T-helper 17 cell (primary cell): ENCODE data around the gene ATP9A. TPM values are rescaled to one million over a fixed set of nuclear protein-coding genes. Genes with fewer than 3 reads are reported as not detected.
"Not testable (repeated sequence)": the region's sequence is repeated elsewhere in the genome, so short reads cannot be mapped to it uniquely, and the experiment has no call there.

Experiments
- ATAC-seq: fragments of 150-1000 bp; cut with Tn5 transposase; 2 replicates; pipeline ENCODE4 v1.10.0; 2021; ENCODE audit warnings: mild to moderate bottlenecking, moderate library complexity
- DNase-seq, 3 donors: peaks; one replicate each; pipeline versions ENCODE4 v3.0.0 to v3.0.0-alpha.2; 2020 to 2021
- H3K9me3 ChIP-seq: one replicate; pipeline ENCODE4 v1.7.0; 2013; ENCODE audit warnings: low read length, mild to moderate bottlenecking; ENCODE audit not compliant: control insufficient read depth, poor library complexity, severe bottlenecking
- H3K27ac Mint-ChIP-seq: one replicate; pipeline ENCODE4 v1.8.0; 2022; ENCODE audit warnings: mild to moderate bottlenecking, moderate library complexity, mixed read lengths
- H3K27me3 Mint-ChIP-seq: one replicate; pipeline ENCODE4 v1.8.0; 2022; ENCODE audit warnings: mixed read lengths
- H3K36me3 Mint-ChIP-seq: one replicate; pipeline ENCODE4 v1.8.0; 2022; ENCODE audit warnings: low read depth, mixed read lengths
- H3K4me1 Mint-ChIP-seq: one replicate; pipeline ENCODE4 v1.8.0; 2022; ENCODE audit warnings: mild to moderate bottlenecking, mixed read lengths
- H3K4me3 Mint-ChIP-seq: one replicate; pipeline ENCODE4 v1.8.0; 2022; ENCODE audit warnings: mild to moderate bottlenecking, moderate library complexity, mixed read lengths
- total RNA-seq, 4 donors: library from RNA in 2 of 4; stranded (reverse) in 2 of 4; gene quantifications; one replicate each; pipeline ENCODE4 v1.2.3 and lab custom pipeline; 2022 to 2026

The ATP9A gene
- total RNA-seq, 2 donors from 2014 or later, result 0.15 to 4.2 TPM

DNA sequence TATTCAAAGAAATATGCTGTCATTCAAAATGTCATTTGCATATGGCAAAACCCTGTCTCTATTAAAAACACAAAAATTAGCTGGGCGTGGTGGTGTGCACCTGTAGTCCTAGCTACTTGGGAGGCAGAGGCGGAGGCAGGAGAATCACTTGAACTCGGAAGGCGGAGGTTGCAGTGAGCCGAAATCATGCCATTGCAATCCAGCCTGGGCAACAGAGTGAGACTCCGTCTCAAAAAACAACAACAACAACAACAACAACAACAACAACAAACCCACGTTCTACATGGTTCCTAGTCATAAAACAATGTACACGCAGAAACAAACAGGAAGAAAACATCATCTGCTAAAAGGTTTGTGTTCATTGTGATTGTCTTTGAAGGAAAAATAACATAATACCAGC is 15.0 kb downstream of the ATP9A start:
- H3K9me3 ChIP-seq, DNase-seq, H3K27ac Mint-ChIP-seq, H3K27me3 Mint-ChIP-seq, H3K36me3 Mint-ChIP-seq, H3K4me1 Mint-ChIP-seq, ATAC-seq, H3K4me3 Mint-ChIP-seq: not testable (repeated sequence)

DNA sequence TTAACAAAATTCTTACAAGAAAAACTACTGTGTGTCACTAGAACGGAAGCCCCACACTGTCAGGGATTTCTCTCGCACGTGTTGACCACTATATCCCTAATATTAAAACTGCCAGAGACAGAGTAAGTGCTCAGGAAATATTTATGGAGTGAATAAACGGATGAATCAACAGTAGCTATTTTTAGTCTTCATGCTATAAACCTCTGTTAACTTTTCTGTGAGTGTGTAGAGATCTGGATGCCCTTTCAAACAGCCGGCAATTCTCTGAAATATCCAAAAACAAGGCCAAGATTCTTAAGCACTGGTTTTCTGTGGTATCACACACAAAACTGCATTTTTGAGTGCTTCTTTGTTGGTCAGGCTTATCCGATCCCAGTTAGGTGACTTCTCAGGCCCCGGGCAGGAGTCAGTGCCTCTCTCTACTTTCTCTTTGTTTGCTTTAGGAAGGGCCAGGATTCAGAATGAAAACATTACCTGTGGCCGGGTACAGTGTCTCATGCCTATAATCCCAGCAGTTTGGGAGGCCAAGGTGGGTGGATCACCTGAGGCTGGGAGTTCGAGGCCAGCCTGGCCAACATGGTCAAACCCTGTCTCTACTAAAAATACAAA is 15.7 kb downstream of the ATP9A start:
- no peaks in the 10 kb centered on the region for H3K9me3 ChIP-seq
- Mint-ChIP-seq H3K27ac (no peak overlapping the region), H3K4me3 (no peak overlapping the region), H3K36me3 (no peaks in the 10 kb centered on the region), H3K27me3 (peaks cover 2% of the 10 kb centered on the region), H3K4me1 (no peaks in the 10 kb centered on the region)
- ATAC-seq (no peak), DNase-seq (no peak)

GRCh38 chr20:51750770-51751388 is 17.3 kb downstream of the ATP9A start:
- DNase-seq, result no peak
- H3K4me1 Mint-ChIP-seq, result no peaks in the 10 kb centered on the region
- no peaks in the 10 kb centered on the region for H3K9me3 ChIP-seq
- peaks cover under 1% of the 10 kb centered on the region for H3K27me3 Mint-ChIP-seq
- H3K27ac Mint-ChIP-seq, result no peak overlapping the region
- H3K36me3 Mint-ChIP-seq, result no peaks in the 10 kb centered on the region
- H3K4me3 Mint-ChIP-seq, result no peak overlapping the region
- ATAC-seq, result no peak

DNA sequence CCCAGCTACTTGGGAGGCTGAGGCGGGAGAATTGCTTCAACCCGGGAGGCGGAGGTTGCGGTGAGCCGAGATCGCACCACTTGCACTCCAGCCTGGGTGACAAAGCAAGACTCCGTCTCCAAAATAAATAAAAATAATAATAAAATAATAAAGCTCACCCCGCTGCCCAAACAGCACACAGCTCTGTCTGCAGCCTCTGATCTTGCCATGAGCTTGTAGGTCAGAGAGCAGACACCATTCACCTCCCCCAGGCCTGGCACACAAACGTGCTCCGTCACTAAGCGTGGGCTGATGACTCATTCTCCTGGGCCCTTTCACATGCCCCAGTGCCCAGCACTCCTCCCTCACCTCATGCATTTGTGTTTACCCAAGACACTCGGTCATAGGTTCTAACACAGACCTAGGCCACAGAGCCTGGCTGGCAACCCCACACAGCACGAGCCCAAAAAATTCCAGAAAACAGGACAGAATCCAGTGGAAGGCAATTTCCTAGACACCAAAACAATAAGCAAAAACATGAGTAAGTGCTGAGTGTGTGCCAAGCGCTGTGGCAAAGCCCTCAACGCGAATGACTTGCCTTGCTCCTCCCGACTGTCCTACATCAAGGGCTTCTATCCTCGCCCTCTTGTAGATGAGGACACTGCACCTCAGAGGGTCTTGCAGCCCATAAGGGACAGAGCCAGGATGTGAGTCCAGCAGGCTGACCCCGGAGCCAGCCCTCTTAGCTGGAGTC is 18.0 kb downstream of the ATP9A start:
- H3K4me1 Mint-ChIP-seq, result no peaks in the 10 kb centered on the region
- peaks cover 6% of the 10 kb centered on the region for H3K27me3 Mint-ChIP-seq
- no peaks in the 10 kb centered on the region for H3K9me3 ChIP-seq
- ATAC-seq, result no peak
- no peaks in the 10 kb centered on the region for H3K36me3 Mint-ChIP-seq
- no peak for DNase-seq
- H3K4me3 Mint-ChIP-seq, result no peak overlapping the region
- no peak overlapping the region for H3K27ac Mint-ChIP-seq

- Mint-ChIP-seq H3K36me3 (no peaks in the 10 kb centered on the region), H3K27me3 (peaks cover 6% of the 10 kb centered on the region), H3K4me1 (no peaks in the 10 kb centered on the region), H3K4me3 (no peak overlapping the region), H3K27ac (no peak overlapping the region)
- H3K9me3 ChIP-seq, result no peaks in the 10 kb centered on the region
- ATAC-seq (no peak), DNase-seq (no peak)
These were observed 18.5 kb downstream of the ATP9A start for GRCh38 chr20:51749674-51750036.

DNA sequence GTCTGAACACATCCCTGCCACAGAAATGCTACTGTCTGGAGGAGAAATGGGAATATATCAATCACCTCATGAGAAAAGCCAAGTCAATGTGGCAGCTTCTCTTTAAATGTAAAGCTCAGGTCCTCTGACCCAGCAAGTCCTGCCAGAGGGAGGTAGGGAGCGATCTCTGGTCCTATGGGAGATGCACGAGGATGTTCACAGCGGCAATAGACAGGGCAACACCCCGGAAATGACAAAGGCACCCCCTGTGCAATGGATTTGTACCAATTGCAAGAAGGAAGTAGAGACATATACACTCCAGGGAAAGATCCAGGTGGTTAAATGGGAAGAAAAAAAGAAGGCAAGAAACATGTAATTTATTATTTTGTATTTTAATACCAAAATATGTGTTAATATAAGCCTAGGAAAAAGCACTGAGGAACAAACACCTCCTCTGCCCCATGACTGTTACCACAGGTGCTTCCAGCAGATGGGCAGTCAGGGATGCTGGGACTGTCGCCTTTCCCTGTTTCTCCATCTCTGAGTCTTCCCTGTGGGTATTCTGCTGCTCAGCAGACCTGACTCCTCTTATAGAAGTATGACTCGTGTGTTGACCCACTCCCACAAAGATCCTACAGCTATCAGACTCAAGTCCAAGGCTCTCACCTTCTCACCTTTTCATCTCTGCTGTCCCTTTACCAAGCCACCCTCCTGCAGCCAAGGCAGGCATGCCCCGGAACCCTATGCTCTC is 20.8 kb downstream of the ATP9A start:
- Mint-ChIP-seq H3K27me3 (peaks cover 6% of the 10 kb centered on the region), H3K27ac (no peak overlapping the region), H3K36me3 (no peaks in the 10 kb centered on the region), H3K4me1 (no peaks in the 10 kb centered on the region), H3K4me3 (no peak overlapping the region)
- DNase-seq (no peak), ATAC-seq (no peak)
- H3K9me3 ChIP-seq, result no peaks in the 10 kb centered on the region

- Mint-ChIP-seq H3K27ac (no peak overlapping the region), H3K36me3 (no peaks in the 10 kb centered on the region), H3K4me1 (no peaks in the 10 kb centered on the region), H3K27me3 (peaks cover 6% of the 10 kb centered on the region), H3K4me3 (no peak overlapping the region)
- ATAC-seq (no peak), DNase-seq (no peak)
- no peaks in the 10 kb centered on the region for H3K9me3 ChIP-seq
These were observed 22.4 kb downstream of the ATP9A start for GRCh38 chr20:51745804-51746203.

DNA sequence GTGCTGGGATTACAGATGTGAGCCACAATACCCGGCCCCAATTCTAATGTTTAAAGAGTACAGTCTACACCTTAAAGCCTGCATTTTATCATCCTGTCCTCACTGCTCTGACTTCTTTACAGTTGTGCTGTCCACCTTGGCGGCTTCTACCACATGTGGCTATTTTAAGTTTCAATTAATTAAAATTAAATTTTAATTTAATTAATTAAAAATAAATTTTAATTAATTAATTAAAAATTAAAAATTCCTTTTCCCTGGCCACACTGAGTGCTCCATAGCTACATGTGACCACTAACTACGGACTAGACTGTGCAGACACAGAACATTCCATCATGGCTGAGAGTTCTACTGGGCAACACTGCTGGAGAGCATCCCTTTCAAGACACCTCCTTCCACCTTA is 27.4 kb downstream of the ATP9A start:
- Mint-ChIP-seq H3K4me3 (no peak overlapping the region), H3K27ac (no peak overlapping the region), H3K27me3 (peaks cover 19% of the 10 kb centered on the region), H3K36me3 (no peaks in the 10 kb centered on the region), H3K4me1 (no peaks in the 10 kb centered on the region)
- no peaks in the 10 kb centered on the region for H3K9me3 ChIP-seq
- ATAC-seq, result no peak
- DNase-seq, result no peak

GRCh38 chr20:51740308-51740707 is 27.9 kb downstream of the ATP9A start:
- not testable (repeated sequence) for H3K9me3 ChIP-seq

DNA sequence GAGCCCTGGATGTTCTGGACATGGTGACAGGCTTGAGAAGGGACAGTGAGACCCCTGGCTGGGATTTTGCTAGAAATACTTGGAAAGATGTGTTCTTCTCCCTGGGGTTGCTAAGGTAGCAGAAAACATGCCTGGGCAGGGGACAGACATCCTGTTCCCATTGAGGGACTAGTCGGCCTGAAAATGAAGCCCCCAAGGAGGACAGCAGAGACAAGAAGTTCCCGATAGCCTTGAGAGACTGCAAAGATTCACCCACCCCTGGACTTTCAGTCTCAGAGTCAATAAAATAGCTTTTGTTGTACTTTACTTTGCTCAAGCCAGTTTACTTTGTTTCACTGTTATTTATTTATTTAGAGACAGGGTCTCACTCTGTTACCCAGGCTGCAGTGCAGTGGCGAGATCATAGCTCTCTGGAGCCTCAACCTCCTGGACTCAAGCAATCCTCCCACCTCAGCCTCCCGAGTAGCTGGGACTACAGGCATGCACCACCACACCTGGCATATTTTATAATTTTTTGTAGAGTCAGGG is 28.4 kb downstream of the ATP9A start:
- Mint-ChIP-seq H3K36me3 (no peaks in the 10 kb centered on the region), H3K27ac (no peak overlapping the region), H3K4me3 (no peak overlapping the region), H3K27me3 (peaks cover 18% of the 10 kb centered on the region), H3K4me1 (no peaks in the 10 kb centered on the region)
- DNase-seq, result no peak
- ATAC-seq, result no peak
- H3K9me3 ChIP-seq, result no peaks in the 10 kb centered on the region

More at GRCh38 chr20:51740308-51740707, 27.9 kb downstream of the ATP9A start:
- H3K4me1 Mint-ChIP-seq, H3K4me3 Mint-ChIP-seq, DNase-seq, H3K36me3 Mint-ChIP-seq, H3K27ac Mint-ChIP-seq, ATAC-seq: not testable (repeated sequence)
- peaks cover 18% of the 10 kb centered on the region for H3K27me3 Mint-ChIP-seq

GRCh38 chr20:51738877-51739447 is 29.2 kb downstream of the ATP9A start:
- Mint-ChIP-seq H3K4me3 (no peak overlapping the region), H3K4me1 (no peaks in the 10 kb centered on the region), H3K36me3 (no peaks in the 10 kb centered on the region), H3K27ac (no peak overlapping the region), H3K27me3 (peaks cover 23% of the 10 kb centered on the region)
- ATAC-seq (no peak), DNase-seq (no peak)
- H3K9me3 ChIP-seq, result no peaks in the 10 kb centered on the region

- ATAC-seq, DNase-seq, H3K4me3 Mint-ChIP-seq, H3K9me3 ChIP-seq, H3K27ac Mint-ChIP-seq, H3K36me3 Mint-ChIP-seq, H3K4me1 Mint-ChIP-seq: not testable (repeated sequence)
- H3K27me3 Mint-ChIP-seq, result peaks cover 23% of the 10 kb centered on the region
These were observed 29.9 kb downstream of the ATP9A start for GRCh38 chr20:51738261-51738660.

GRCh38 chr20:51736947-51737346 is 31.2 kb downstream of the ATP9A start:
- H3K4me1 Mint-ChIP-seq, result peaks cover 3% of the 10 kb centered on the region
- DNase-seq, result no peak
- ATAC-seq, result no peak
- H3K36me3 Mint-ChIP-seq, result no peaks in the 10 kb centered on the region
- H3K4me3 Mint-ChIP-seq, result no peak overlapping the region
- peaks cover 30% of the 10 kb centered on the region for H3K27me3 Mint-ChIP-seq
- no peak overlapping the region for H3K27ac Mint-ChIP-seq
- H3K9me3 ChIP-seq, result no peaks in the 10 kb centered on the region
